Measurements from ENCODE around the gene HSF4. TPM values are rescaled to one million over a fixed set of nuclear protein-coding genes. Genes with fewer than 3 reads are reported as not detected.

The HSF4 gene
- total and polyA plus RNA-seq, 4 donors, result 5.1 to 62.5 (median 21.0) TPM

- no peak for DNase-seq
- Histone ChIP-seq H3K9ac (ENCODE audit: insufficient read depth in 1 of 2, low read length in 2 of 2) (no peak overlapping the region), H3K36me3 (ENCODE audit: control insufficient read depth in 4 of 4, insufficient read depth in 4 of 4, low read length in 4 of 4) (no peaks in the 10 kb centered on the region), H3K27ac (ENCODE audit: low read depth in 1 of 2, low read length in 1 of 2) (no peak overlapping the region), H3K4me3 (no peak overlapping the region), H3K27me3 (ENCODE audit: control insufficient read depth in 3 of 3, insufficient read depth in 3 of 3, low read length in 2 of 3) (peaks cover 0 to 44% (median 42%) of the 10 kb centered on the region in 3 donors), H3K9me3 (ENCODE audit: control insufficient read depth in 4 of 4, insufficient read depth in 3 of 4, low read length in 3 of 4) (no peaks in the 10 kb centered on the region), H3K4me1 (ENCODE audit: control insufficient read depth in 5 of 5, insufficient read depth in 5 of 5, low read length in 5 of 5) (peaks cover 0 to 33% (median 4%) of the 10 kb centered on the region in 5 donors)
- 42 to 43% methylated on average over 55 to 61 of the region's 61 CpGs for WGBS, 2 donors
- ATAC-seq (ENCODE audit: insufficient read depth, low FRiP score), result no peak
- TF ChIP-seq CTCF (IDR thresholded peaks at IDR 0.05; ENCODE audit: control extremely low read depth, extremely low read depth), result no peak
Observed at GRCh38 chr16:67154578-67155294, 9.8 kb upstream of the HSF4 start.

GRCh38 chr16:67155295-67156142, 9.0 kb upstream of the HSF4 start:
- H3K27me3 ChIP-seq (ENCODE audit: control insufficient read depth in 3 of 3, insufficient read depth in 3 of 3, low read length in 2 of 3), result peaks cover 0 to 45% (median 44%) of the 10 kb centered on the region in 3 donors
- H3K36me3 ChIP-seq (ENCODE audit: control insufficient read depth in 4 of 4, insufficient read depth in 4 of 4, low read length in 4 of 4), result no peaks in the 10 kb centered on the region
- H3K9ac ChIP-seq (ENCODE audit: insufficient read depth in 1 of 2, low read length in 2 of 2), result no peak overlapping the region
- TF ChIP-seq CTCF (IDR thresholded peaks at IDR 0.05; ENCODE audit: control extremely low read depth, extremely low read depth), result peak; percentile 96
- DNase-seq (peak; percentile 76 to 85 (median 78)), ATAC-seq (ENCODE audit: insufficient read depth, low FRiP score) (no peak)
- no peaks in the 10 kb centered on the region for H3K9me3 ChIP-seq (ENCODE audit: control insufficient read depth in 4 of 4, insufficient read depth in 3 of 4, low read length in 3 of 4)
- H3K27ac ChIP-seq (ENCODE audit: low read depth in 1 of 2, low read length in 1 of 2), result no peak overlapping the region
- no peak overlapping the region for H3K4me3 ChIP-seq
- WGBS, 2 donors, result 15 to 20% methylated on average over 60 to 74 of the region's 74 CpGs
- H3K4me1 ChIP-seq (ENCODE audit: control insufficient read depth in 5 of 5, insufficient read depth in 5 of 5, low read length in 5 of 5), result peaks cover 0 to 34% (median 4%) of the 10 kb centered on the region in 5 donors

- Histone ChIP-seq H3K9me3 (ENCODE audit: control insufficient read depth in 4 of 4, insufficient read depth in 3 of 4, low read length in 3 of 4) (no peaks in the 10 kb centered on the region), H3K27ac (ENCODE audit: low read depth in 1 of 2, low read length in 1 of 2) (no peak overlapping the region), H3K4me3 (no peak overlapping the region), H3K4me1 (ENCODE audit: control insufficient read depth in 5 of 5, insufficient read depth in 5 of 5, low read length in 5 of 5) (peaks cover 0 to 36% (median 3%) of the 10 kb centered on the region in 5 donors), H3K27me3 (ENCODE audit: control insufficient read depth in 3 of 3, insufficient read depth in 3 of 3, low read length in 2 of 3) (peaks cover 0 to 52% (median 48%) of the 10 kb centered on the region in 3 donors), H3K9ac (ENCODE audit: insufficient read depth in 1 of 2, low read length in 2 of 2) (no peak overlapping the region), H3K36me3 (ENCODE audit: control insufficient read depth in 4 of 4, insufficient read depth in 4 of 4, low read length in 4 of 4) (no peaks in the 10 kb centered on the region)
- DNase-seq (no peak), ATAC-seq (ENCODE audit: insufficient read depth, low FRiP score) (no peak)
- TF ChIP-seq CTCF (IDR thresholded peaks at IDR 0.05; ENCODE audit: control extremely low read depth, extremely low read depth), result no peak
- 72 to 73% methylated on average over 15 of the region's 15 CpGs for WGBS, 2 donors
Observed at GRCh38 chr16:67156143-67156844, 8.3 kb upstream of the HSF4 start.

Measured in lung (tissue), 12 donors.